NCI-H69 (cell line): Measurements from ENCODE around the gene BCAT1.
"Not testable (repeated sequence)": the region's sequence is repeated elsewhere in the genome, so short reads cannot be mapped to it uniquely, and the experiment has no call there.

Experiments used
- DNase-seq: peaks from one replicate; lab custom pipeline; 2025; lab: John Stamatoyannopoulos, UW

Gene BCAT1

DNA sequence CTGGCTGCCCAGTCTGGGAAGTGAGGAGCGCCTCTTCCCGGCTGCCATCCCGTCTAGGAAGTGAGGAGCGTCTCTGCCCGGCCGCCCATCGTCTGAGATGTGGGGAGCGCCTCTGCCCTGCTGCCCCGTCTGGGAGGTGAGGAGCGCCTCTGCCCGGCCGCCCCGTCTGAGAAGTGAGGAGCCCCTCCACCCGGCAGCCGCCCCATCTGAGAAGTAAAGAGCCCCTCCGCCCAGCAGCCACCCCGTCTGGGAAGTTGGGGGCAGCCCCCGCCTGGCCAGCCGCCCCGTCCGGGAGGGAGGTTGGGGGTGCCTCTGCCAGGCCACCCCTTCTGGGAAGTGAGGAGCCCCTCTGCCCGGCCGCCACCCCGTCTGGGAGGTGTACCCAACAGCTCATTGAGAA lies 22.8 kb downstream of the BCAT1 start:
- not testable (repeated sequence) for DNase-seq

GRCh38 chr12:24922090-24922489 lies 26.8 kb downstream of the BCAT1 start:
- DNase-seq = no peak

DNA sequence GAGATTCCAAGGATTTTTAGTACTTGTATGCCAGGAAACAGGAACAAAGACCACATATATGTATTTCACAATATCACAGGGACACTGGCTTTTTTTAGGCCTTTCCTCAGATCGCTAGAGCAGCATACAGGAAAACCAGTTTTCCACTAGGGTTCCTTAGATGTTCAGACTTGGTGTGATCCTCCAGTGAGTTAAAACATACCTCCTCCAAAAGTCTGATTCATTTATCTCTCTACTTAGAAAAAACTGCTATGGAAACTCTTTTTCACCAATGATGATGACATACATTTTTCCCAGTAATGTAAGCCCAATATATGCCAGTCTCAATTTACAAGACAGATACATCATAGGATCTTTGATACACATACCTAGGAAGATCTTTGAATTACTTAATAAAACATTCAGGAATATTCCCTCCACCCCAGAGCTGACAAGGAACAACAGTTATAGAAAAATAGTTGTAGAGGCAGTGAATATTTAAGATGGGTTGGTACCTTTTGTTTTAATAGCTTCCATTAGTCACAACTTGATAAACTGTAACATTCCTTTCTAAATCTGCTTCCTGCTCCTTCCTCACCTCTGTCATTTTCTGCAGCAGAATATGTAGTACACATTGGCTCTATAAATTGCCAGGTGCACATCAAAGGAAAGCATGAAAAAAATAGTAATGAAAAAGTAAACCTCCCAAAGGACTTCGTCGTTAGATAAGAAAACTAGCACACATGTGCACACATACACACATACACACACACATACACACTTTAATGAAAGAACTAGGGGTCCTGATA lies 27.5 kb downstream of the BCAT1 start:
- peak; percentile 8 for DNase-seq

DNA sequence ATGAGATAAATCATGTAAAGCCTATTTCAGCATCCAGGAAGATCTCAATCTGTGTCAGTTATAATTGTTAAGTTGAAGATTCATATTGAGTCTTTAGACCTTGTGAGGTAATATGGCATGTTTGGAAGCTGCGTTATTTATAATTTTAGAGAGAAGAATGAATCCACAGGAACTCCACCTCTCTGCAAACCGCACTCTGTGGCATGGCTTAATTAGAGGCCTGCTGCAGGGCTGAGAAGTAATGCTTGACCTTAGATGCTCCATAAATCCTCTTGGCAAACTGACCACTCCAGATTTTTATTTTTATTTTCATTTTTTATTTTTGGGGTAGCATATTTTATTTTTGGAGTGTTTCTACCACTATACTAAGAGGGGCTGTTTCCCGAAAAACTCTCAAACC lies 28.8 kb downstream of the BCAT1 start:
- DNase-seq = no peak

DNA sequence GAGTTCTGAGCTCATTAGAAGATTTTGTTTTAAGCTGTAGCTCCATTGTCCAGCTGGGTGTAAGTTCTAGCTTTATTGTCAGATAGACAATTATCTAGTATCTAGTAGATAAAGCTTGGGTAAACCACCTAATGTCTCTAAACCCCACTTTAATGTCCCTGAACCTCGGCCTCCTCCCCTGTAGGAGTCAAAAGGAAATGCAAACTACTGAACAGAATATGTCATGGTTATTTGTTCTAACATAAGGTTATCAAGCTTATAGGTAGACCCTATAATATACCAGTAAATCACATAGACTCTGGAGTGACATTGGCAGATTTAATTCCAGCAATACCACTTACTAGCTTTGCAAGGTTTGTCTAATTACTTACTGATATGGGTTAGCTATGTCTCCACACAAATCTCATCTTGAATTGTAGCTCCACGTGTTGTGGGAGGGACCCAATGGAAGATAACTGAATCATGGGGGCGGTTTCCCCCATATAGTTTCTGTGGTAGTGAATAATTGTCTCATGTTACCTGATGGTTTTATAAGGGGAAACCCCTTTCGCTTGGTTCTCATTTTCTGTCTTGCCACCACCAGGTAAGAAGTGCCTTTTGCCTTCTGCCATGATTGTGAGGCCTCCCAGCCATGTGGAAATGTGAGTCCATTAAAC lies 29.4 kb downstream of the BCAT1 start:
- no peak for DNase-seq

DNA sequence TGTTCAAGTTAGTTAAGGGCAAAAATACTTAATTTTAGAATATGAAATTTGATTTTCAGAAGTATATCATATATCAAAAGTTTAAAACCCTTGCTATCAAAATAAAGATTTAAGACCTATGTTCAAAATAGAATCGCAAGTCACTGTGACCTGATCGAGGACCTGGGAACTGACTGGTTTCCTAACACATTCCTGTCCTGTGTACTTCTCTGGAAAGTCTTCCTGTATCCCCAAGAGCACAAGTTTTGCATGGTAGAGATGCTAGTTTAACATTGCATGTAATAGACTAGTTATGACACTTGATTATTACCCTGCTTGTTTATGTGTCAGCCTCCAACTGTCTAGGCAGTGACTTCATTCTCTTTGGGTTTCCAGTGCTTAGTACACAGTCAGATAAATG lies 30.3 kb downstream of the BCAT1 start:
- DNase-seq = no peak

- peak; percentile 5 for DNase-seq
Measured at GRCh38 chr12:24915501-24915900, 33.4 kb downstream of the BCAT1 start.

- no peak for DNase-seq
Measured at GRCh38 chr12:24913953-24914352, 34.9 kb downstream of the BCAT1 start.

- peak; percentile 79 for DNase-seq
Measured at GRCh38 chr12:24913130-24913529, 35.8 kb downstream of the BCAT1 start.

GRCh38 chr12:24911271-24911791 lies 37.6 kb downstream of the BCAT1 start:
- DNase-seq = peak; percentile 30

DNA sequence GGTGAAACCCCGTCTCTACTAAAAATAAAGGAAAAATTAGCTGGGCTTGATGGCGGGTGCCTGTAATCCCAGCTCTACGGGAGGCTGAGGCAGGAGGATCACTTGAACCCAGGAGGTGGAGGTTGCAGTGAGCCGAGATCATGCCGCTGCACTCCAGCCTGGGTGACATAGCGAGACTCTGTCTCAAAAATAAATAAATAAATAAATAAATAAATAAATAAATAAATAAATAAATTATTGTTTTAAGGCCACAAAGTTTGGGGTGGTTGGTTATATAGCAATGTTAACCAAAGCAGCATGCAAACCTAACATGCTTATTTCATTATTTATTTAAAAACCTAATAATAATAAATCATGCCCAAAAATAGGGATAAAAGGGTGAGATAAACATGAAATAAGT lies 38.7 kb downstream of the BCAT1 start:
- DNase-seq = not testable (repeated sequence)

GRCh38 chr12:24909667-24910066 lies 39.2 kb downstream of the BCAT1 start:
- DNase-seq = peak; percentile 59

GRCh38 chr12:24907464-24907863 lies 41.4 kb downstream of the BCAT1 start:
- no peak for DNase-seq

DNA sequence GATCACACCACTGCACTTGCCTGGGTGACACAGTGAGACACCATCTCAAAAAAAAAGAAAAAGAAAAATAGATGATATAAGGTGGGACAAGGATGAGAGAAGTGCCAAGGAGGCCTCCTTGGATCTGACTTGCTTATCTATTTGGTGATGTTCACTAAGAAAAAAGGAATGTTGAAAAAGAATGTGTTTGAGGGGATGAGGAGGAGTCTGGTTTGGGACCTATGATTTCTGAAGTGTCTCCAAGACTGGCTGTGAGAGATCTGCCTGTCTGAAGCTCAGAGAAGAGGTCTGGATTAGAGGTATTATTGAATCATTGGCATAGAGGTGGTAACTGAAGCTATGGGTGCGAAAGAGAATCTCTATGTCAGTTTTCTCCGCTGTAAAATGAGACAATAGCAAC lies 42.8 kb downstream of the BCAT1 start:
- DNase-seq = no peak

DNA sequence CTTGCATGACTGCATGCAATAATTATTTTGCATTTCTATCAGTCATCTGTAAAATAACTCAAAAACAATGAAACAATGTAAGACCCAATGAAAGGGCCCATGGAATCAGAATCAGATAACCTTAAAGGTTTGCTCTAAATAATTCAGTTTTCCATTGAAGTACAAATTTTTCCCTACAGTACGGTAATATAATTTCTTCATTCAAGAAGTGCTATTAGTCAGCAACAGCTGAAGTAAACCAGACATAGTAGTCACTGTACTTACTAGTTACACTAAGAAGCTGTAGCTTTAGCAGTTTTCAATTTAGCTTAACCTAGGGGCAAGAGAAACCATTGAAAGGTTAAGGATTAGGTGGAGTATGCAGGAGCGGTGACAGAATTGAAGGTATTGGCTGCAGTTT lies 43.5 kb downstream of the BCAT1 start:
- no peak for DNase-seq

GRCh38 chr12:24904871-24905270 lies 44.0 kb downstream of the BCAT1 start:
- DNase-seq = no peak

DNA sequence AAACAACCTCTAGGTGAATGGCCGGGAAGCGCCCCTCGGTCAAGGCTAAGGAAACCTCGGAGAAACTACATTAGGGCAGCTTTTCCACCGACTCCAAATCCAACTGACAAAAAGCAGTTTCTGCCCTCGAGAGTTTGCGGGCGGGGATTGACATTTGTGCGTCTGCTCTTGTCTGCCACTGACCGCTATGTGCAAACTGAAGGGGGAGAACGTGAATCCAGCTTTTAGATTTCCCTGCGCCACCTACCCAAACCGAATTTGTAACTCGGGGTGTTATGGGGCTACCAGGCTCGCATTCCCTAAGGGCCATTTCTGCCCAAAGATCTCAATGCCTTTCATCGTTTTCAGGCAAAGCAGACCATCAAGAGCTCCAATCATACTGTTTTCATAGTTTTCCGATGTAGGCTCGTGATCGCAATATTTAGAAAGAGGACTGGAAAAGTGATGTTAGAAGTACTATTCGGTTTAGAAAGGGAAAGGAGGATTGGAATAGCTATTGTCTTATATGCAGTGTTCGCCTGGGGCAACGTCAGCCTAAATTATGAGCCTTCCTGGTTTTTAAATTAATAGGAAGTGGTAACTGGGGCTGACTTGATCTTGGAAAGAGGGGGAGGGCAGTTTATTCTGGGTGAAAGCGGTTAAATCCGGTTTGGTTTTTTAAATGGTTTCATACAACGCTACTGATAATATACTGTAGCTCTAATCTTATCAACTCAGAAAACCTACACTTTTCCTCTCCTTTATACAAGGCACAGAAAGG lies 45.4 kb downstream of the BCAT1 start:
- DNase-seq = no peak

- DNase-seq = no peak
Measured at GRCh38 chr12:24902511-24903328, 46.2 kb downstream of the BCAT1 start.

DNA sequence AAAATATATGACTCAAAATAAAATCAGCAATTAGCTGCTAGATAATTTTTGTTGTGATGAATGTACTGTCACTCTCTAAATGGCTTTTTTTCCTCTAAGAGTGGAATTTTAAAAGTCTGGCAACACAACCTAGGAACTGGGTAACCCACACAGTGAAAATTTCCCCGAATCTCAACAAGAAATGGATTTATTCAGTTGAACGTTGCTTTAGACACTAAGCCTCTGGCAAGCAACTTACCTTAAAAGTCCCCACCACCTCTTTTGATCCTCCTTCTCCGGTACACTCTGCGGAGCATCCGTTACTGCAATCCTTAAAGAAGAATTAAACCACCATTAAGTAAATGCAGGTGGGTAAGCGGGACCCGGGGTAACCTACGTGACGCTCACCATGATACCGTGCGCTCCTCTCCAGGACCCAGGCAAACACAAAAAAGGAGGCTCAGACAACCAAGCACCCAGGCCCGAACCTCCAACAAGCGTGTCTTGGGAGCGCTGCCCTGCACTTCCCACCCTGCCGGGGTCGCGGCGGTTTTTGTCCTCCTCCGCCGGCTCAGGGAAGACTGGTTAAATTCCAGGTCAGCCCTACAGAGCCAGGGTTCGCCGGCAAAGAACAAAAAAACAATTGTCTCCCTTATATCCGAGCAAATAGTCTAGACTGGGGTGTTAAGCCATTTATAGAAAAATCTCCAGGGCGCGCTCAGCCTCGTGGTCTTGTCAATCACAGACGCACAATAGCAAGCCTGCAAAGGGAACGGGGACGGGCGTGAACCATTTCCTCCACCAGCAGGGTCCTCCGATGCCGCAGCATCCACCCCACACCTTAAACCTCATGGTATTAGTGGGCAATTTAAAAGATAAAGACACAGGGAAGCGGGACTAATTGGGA lies 47.1 kb downstream of the BCAT1 start:
- DNase-seq = no peak

GRCh38 chr12:24900196-24900595 lies 48.7 kb downstream of the BCAT1 start:
- DNase-seq = no peak
